ENCODE measurements around the gene DTWD2.
"Not testable (repeated sequence)": the region's sequence is repeated elsewhere in the genome, so short reads cannot be mapped to it uniquely, and the experiment has no call there.

DTWD2 gene

DNA sequence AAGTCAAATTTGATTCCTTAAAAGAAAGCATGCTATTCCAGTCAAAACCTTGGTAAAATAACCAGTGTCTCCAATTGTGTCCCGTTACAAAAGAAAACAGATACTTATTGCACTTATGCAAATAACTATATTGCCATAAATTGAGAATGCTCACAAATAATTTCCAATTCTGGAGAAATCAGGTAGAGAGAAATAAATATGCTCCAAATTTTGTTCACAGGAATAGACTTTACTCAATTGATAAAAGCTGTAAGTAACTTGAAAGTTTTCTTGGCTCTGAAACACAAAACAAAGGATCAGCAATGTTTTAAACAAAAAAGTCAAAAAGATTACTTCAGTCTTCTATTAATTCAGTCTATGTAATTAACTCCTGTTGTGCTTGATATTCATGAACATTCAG lies 7.8 kb upstream of the DTWD2 start:
- no peak for DNase-seq (ENCODE audit: low read depth)

DNA sequence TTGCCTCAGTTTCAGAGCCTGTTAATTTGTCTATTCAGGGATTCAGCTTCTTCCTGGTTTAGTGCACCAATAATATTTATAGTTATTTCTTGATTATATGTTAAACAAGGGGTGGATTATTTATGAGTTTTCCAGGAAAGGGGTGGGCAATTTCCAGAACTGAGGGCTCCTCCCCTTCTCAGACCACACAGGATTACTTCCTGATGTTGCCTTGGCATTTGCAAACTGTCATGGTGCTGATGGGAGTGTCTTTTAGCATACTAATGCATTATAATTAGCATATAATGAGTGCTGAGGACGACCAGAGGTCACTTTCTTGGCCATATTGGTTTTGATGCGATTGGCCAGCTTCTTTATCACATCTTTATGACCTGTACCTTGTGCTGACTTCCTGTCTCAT lies 6.2 kb upstream of the DTWD2 start:
- no peak for DNase-seq (ENCODE audit: low read depth)

DNA sequence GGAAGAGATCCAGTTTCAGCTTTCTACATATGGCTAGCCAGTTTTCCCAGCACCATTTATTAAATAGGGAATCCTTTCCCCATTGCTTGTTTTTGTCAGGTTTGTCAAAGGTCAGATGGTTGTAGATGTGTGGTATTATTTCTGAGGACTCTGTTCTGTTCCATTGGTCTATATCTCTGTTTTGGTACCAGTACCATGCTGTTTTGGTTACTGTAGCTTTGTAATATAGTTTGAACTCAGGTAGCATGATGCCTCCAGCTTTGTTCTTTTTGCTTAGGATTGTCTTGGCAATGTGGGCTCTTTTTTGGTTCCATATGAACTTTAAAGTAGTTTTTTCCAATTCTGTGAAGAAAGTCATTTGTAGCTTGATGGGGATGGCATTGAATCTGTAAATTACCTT lies 4.8 kb upstream of the DTWD2 start:
- not testable (repeated sequence) for DNase-seq (ENCODE audit: low read depth)

DNA sequence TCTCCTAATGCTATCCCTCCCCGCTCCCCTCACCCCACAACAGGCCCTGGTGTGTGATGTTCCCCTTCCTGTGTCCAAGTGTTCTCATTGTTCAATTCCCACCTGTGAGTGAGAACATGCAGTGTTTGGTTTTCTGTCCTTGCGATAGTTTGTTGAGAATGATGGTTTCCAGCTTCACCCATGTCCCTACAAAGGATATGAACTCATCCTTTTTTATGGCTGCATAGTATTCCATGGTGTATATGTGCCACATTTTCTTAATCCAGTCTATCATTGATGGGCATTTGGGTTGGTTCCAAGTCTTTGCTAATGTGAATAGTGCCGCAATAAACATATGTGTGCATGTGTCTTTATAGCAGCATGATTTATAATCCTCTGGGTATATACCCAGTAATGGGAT lies 3.7 kb upstream of the DTWD2 start:
- not testable (repeated sequence) for DNase-seq (ENCODE audit: low read depth)

DNA sequence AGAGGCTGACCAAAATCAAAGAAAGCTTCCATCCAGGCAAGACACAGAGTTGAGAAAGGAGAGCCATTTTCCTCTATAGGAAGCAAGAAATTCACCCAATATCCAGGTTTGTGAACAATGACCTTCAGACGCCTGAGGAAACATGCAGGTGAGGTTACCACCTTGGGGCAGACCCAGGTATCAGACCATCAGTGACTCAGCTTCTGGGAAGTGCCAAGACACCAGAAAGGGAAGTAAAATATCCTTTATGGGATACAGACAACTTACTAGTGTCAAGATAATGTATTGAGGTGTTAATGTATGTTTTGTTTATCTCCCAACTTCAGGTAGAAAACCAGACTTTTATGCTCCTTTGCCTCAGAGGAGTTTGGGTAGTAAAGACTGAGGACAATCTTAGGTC lies 2.2 kb upstream of the DTWD2 start:
- DNase-seq (ENCODE audit: low read depth): no peak

DNA sequence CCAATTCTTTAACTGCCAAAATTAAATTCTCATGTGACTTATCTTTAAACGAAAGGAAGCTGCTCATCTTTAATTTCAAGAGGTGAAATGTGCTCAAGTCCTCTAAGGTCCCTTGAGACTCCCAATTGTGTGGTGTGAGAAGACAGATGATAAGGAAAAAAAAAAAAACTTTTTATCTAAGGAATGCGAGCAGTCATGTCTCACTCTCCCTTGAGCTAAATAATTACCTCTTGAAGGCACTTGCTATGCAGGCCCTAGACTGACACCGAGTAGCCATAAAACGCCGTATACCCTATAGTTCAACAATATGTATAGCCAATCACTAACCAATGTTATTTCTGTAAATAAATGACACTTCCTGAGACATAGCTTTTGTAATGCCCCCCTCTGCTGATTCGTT lies 1.5 kb upstream of the DTWD2 start:
- no peak for DNase-seq (ENCODE audit: low read depth)

DNA sequence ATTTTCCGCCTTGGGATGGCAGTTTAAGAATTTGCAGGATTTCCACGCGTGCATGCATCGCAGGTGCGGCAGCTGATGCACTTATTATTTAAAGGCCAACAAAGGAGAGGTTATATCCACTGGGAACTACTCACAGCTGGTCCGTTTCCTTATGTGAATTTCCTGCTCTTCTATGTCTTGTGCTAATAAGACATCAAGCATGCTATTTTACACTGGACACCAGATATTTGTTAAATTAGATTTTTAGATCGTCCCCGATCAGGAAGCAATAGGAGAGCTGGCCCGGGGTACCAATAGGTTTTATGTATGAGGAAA lies 476 bp upstream of the DTWD2 start:
- no peak for DNase-seq (ENCODE audit: low read depth)

DNA sequence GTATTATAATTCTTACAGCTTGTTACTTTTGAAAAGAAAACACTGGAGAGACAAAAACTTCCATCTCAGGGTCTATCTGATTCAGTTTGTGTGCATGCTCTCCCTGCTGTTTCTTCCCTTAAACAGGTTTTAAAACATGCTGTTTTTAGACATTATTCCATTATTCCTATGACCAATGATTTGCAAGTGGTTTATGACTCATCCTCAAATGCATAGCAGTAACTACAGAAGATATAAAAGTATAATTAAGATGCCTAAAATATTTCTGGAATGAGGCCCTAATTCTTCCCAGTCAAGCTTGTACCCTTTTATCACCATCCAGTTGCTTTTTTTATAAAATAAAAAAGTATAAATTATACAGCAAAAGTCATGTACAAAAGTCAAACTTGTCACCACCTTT lies 3.7 kb downstream of the DTWD2 start:
- no peak for DNase-seq (ENCODE audit: low read depth)

DNA sequence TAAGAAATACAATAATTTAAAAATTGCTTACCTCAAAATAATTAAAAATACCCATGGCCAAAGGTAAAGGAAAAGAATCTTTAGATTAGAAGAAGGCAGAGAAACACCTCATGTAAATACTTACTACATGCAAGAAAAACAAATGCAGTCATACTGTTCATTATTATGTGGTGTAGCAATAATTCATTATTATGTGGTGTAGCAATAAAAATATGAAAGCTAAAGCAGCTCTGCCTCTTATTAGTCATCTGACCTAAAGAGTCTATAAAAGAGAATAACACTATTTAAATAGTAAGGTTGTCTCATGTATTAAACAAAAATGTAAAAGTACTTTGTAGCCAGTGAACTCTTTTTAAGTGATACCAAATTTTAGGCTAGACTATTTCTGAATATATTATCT lies 6.6 kb downstream of the DTWD2 start:
- DNase-seq (ENCODE audit: low read depth): no peak

DNA sequence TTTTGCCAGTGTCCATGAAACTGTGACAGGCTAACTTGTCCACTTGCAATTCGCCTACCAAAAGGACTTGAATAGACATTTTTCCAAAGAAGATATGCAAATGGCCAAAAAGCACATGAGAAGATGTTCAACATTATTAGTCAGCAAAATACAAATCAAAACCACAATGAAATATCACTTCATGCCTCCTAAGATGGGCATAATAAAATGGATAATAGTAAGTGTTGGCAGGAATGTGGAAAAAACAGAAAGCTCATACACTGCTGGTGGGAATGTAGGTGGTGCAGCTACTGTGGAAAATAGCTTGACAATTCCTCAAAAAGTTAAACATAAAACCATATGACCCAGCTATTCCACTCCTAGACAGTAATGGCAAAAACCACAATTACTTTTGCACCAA lies 7.9 kb downstream of the DTWD2 start:
- DNase-seq (ENCODE audit: low read depth): no peak

DNA sequence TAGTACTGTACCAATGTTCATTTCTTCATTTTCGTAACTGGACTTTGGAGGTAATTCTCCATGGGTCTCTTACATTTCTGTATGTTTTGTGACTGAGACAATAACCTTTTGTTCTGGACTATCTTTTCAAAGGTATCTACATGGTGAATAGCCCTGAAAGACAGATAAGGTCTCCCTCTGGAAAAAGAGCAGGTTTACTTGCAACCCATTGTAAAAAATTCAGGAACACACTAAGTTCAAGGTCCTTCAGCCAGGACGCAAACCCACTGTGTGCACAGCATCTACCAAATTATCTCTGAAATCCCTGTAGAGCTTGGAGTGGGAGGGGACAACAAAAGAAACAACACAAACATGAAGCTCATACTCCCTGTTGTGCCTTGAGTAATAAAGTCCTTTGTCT lies 8.3 kb downstream of the DTWD2 start:
- DNase-seq (ENCODE audit: low read depth): no peak

DNA sequence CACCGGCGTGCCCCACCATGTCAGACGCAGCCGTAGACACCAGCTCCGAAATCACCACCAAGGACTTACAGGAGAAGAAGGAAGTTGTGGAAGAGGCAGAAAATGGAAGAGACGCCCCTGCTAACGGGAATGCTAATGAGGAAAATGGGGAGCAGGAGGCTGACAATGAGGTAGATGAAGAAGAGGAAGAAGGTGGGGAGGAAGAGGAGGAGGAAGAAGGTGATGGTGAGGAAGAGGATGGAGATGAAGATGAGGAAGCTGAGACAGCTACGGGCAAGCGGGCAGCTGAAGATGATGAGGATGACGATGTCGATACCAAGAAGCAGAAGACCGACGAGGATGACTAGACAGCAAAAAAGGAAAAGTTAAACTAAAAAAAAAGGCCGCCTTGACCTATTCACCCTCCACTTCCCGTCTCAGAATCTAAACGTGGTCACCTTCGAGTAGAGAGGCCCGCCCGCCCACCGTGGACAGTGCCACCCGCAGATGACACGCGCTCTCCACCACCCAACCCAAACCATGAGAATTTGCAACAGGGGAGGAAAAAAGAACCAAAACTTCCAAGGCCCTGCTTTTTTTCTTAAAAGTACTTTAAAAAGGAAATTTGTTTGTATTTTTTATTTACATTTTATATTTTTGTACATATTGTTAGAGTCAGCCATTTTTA lies 14.4 kb downstream of the DTWD2 start:
- DNase-seq (ENCODE audit: low read depth): not testable (repeated sequence)

DNA sequence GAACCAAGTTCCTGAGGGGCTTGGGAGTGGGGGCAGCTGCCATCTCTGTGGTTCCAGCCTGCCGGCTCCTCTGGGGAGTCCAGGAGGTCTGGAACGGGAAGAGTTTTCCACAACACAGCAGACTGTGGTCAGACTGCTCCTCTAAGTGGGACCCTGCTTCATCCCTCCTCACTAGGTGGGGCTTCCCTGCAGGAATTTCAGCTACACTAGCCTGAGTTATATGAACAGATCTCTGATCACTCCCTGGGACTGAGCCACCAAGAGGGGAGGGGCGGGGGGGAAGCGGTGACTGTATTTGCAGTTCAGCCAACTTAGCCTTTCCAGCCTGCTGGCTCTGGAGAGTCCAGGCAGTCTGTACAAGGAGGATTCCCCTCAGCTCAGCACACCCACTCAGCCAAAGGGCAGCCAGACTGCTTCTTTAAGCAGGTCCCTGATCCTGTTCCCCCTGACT lies 19.4 kb downstream of the DTWD2 start:
- DNase-seq (ENCODE audit: low read depth): no peak

DNA sequence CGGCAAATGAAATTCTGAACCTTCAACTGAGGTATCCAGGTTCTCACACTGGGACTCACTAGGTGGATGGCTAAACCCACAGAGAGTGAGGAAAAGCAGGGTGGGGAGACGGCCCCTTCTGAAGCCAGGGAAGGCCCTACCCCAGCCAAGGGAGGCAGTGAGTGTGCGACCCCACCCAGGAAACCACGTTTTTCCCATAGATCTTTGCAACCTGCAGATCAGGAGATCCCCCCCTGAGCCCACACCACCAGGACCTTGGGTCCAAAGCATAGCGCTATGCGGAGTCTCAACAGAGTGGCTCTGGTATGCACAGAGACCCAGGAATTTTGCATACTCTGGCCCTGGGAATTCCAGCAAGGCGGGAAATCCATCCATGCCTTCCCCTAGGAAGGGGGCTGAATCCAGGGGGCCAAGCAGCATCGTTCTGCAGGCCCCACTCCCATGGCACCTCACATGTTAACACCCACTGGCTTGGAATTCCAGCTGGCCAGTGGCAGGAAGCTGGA lies 19.9 kb downstream of the DTWD2 start:
- no peak for DNase-seq (ENCODE audit: low read depth)

DNA sequence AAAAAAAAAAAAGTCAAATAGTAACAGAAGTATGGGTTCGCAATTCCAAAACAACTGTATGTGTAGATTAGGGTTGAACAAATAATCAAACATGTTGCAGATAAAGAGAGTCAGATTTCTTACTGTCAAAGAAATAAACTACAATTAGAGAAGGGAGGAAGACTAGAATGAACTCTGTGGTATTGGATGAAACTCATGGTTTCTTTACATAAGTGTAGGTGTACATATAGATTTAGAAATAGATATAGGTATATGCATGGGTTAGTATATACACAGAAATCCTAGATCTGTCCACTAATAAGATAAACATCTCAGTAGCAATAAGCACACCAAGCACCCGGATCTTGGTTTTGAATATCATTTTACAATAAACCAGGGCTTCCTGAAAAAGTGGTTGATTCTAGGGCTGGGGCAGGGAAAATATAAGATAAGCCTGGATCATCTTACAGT lies 21.3 kb downstream of the DTWD2 start:
- DNase-seq (ENCODE audit: low read depth): no peak

DNA sequence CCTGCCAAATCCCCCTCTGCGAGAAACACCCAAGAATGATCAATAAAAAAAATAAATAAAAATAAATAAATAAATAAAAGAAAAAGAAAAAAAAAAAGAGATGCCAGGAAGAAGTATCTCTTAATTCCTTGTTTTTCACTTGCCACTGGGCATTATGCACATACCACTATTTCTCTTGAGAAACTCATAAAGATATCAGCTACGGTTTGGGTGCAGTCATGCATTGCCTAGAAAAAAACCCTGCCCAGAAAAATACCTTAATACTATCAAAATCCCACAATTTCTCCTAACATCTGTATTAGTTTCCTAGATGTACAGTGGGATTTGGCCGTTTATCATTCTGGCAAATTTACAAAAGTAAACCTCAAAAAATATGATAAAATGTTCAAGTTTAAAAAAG lies 22.5 kb downstream of the DTWD2 start:
- DNase-seq (ENCODE audit: low read depth): no peak

DNA sequence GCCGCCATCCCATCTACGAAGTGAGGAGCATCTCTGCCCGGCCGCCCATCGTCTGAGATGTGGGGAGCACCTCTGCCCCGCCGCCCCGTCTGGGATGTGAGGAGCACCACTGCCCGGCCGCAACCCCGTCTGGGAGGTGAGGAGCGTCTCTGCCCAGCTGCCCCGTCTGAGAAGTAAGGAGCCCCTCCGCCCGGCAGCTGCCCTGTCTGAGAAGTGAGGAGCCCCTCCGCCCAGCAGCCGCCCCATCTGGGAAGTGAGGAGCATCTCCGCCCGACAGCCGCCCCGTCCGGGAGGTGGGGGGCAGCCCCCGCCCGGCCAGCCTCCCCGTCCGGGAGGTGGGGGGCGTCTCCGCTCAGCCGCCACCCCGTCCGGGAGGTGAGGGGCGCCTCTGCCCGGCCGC lies 23.4 kb downstream of the DTWD2 start:
- not testable (repeated sequence) for DNase-seq (ENCODE audit: low read depth)

DNA sequence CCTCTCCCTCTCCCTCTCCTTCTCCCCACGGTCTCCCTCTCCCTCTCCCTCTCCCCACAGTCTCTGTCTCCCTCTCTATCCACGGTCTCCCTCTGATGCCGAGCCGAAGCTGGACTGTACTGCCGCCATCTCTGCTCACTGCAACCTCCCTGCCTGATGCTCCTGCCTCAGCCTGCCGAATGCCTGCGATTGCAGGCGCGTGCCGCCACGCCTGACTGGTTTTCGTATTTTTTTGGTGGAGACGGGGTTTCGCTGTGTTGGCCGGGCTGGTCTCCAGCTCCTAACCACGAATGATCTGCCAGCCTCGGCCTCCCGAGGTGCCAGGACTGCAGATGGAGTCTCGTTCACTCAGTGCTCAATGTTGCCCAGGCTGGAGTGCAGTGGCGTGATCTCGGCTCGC lies 24.0 kb downstream of the DTWD2 start:
- not testable (repeated sequence) for DNase-seq (ENCODE audit: low read depth)

DNA sequence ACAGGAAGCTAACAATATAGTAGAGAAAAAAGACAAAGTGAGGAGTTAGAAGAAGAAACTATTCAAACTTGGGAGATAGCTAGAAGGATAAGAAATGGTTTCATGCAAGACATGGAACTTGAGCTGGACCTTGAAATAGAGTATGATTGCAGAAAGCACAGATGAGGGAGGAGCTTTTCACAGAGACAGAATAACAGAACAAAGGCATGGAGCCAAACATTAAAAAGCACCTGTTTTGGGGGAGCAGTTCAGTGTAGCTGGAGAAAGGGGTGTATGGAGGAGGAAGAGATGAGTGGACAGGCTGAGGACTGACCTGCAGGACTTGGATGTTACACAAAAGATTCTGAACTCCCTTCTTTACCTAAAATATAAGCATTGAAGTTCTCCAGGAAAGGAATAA lies 25.2 kb downstream of the DTWD2 start:
- DNase-seq (ENCODE audit: low read depth): no peak

DNA sequence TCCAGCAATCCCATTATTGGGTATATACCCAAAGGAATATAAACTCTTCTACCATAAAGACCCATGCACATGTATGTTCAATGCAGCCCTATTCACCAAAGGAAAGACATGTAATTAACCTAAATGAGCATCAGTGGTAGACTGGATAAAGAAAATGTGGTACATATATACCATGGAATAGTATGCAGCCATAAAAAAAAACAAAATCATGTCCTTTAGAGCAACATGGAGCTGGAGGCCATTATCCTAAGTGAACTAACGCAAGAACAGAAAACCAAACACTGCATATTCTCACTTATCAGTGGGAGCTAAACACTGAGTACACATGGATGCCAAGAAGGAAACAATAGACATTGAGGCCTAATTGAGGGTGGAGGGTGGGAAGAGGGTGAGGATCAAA lies 27.8 kb downstream of the DTWD2 start:
- no peak for DNase-seq (ENCODE audit: low read depth)

DNA sequence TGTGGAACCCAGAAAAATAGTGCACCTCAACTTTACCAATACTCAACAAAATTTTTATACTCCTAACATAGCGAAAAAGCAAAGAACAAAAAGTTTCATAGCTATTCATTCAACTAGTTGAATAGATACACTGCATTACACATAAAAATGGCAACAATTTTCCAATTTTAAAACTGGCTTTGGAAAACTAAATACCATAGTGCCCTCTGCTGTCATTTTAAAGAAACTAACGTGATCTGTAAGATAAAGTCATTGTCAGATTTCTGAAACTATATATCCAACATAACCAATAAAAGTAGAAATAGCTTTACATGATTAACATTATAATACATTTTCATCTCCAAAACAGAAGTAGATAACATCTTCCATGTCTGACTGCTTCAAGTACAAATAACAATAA lies 31.6 kb downstream of the DTWD2 start:
- DNase-seq (ENCODE audit: low read depth): no peak

DNA sequence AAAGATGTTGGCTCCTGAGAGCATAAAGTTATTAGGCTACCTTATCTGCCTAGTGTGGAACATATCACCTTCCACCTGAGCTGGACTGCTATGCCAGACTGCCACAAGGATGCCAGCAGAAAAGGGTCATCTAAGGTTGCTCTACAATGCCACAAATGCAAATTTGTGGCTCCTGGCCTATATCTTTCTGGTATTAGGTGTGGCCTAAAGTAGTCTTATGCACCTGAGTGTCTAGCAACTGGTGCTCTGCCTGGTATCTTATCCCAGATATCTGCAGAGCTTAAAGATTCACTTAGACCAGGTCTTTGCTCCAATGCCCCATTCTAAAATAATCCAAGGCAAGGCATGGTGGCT lies 34.7 kb downstream of the DTWD2 start:
- DNase-seq (ENCODE audit: low read depth): no peak

DNA sequence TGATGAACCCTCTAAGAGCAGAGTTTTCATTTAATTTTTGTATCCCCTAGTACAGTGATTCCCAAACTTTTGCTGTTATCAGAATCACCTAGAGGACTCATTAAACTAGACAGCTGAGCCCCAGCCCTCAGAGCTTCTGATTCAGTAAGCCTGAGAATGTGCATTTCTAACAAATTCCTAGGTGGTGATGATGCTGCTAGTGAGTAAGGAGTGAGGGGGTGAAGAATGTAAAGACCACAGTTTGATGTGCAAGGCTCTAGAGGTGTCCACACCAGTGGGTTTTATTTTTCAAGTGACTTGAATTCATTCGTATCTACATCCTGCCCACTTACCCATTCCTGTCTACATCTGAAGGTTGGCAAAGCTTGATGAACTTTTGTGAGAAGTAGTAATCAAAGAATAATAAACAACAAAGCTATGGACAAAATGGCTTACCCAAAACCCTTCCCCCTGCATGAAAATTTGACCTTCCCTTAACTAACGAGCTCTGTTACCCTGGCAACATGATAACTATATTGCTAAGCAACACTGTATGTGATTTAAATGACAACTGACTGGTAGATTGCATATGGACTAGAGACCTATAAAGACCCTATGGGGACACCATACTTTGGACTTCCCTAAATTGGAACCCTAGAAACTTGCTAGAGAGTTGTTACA lies 35.2 kb downstream of the DTWD2 start:
- no peak for DNase-seq (ENCODE audit: low read depth)

DNA sequence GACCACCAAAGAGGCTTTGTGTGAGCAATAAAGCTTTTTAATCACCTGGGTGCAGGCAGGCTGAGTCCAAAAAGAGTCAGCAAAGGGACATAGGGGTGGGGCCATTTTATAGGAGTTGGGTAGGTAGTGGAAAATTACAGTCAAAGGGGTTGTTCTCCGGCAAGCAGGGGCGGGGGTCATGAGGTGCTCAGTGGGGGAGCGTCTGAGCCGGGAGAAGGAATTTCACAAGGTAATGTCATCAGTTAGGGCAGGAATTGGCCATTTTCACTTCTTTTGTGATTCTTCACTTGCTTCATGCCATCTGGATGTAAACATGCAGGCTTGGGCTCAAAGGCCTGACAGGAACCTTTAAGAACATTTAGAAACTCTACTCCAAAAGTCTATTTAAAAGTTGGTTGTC lies 36.0 kb downstream of the DTWD2 start:
- not testable (repeated sequence) for DNase-seq (ENCODE audit: low read depth)

Data from stimulated activated CD4-positive, alpha-beta T cell treated with anti-CD3 and anti-CD28 coated beads, Interleukin-2, amount 100 ng/mL, for 4 hours (primary cell).